PC-3 (cell line): ENCODE data around the gene JUNB. TPM values are rescaled to one million over a fixed set of nuclear protein-coding genes. Genes with fewer than 3 reads are reported as not detected.

Experiments used
- ATAC-seq: fragments of 200-7000 bp; cut with Tn5 transposase; 2 replicates; pipeline ENCODE4 v1.9.1; 2020; ENCODE audit warnings: mild to moderate bottlenecking, moderate library complexity
- BruUV-seq: library from RNA; stranded (reverse); fragments of 400-500 nt; replicated peaks from 2 replicates; lab custom pipeline; 2021; lab: Mats Ljungman, UMichigan
- CTCF ChIA-PET: fragments of 300-600 bp; sonication (Branson Sonifier 250); formaldehyde crosslinking; loops from one replicate; lab custom pipeline; 2022; ENCODE audit warnings: antibody characterized with exemption; lab: Charles Lee
- POLR2A ChIA-PET: fragments of 300-600 bp; sonication (Branson Sonifier 250); formaldehyde crosslinking; loops from one replicate; lab custom pipeline; 2022; ENCODE audit warnings: antibody characterized with exemption; ENCODE audit not compliant: unreplicated experiment; lab: Charles Lee
- DNase-seq: peaks from one replicate; pipeline ENCODE4 v3.0.0-alpha.2; 2015
- H2AFZ ChIP-seq: fragments of 300-600 bp; sonication (generic); 2 replicates; pipeline ENCODE4 v1.6.0; 2016; ENCODE audit warnings: antibody characterized with exemption, low read length
- H3F3A ChIP-seq: fragments of 300-600 bp; sonication (generic); one replicate; pipeline ENCODE4 v1.6.0; 2017; ENCODE audit warnings: antibody characterized with exemption, low read length, control low read depth, mild to moderate bottlenecking; ENCODE audit not compliant: unreplicated experiment
- H3K27ac ChIP-seq: fragments of 300-600 bp; sonication (generic); 2 replicates; pipeline ENCODE4 v1.5.1; 2016; ENCODE audit warnings: mild to moderate bottlenecking, low read length
- H3K27me3 ChIP-seq: fragments of 300-600 bp; sonication (generic); 2 replicates; pipeline ENCODE4 v1.6.1; 2016; ENCODE audit warnings: low read length, mixed read lengths
- H3K36me3 ChIP-seq: fragments of 300-600 bp; sonication (generic); 2 replicates; pipeline ENCODE4 v1.6.1; 2016; ENCODE audit warnings: low read depth, mixed run types, low read length, mixed read lengths
- H3K4me1 ChIP-seq: fragments of 300-600 bp; sonication (generic); 2 replicates; pipeline ENCODE4 v1.5.1; 2016; ENCODE audit warnings: low read length; ENCODE audit not compliant: insufficient read depth
- H3K4me2 ChIP-seq: fragments of 300-600 bp; sonication (generic); 2 replicates; pipeline ENCODE4 v1.6.0; 2016; ENCODE audit warnings: low read length
- H3K4me3 ChIP-seq: fragments of 300-600 bp; sonication (generic); 2 replicates; pipeline ENCODE4 v1.5.1; 2016; ENCODE audit warnings: mild to moderate bottlenecking, low read length, mixed read lengths
- H3K79me2 ChIP-seq: fragments of 300-600 bp; sonication (generic); 2 replicates; pipeline ENCODE4 v1.6.1; 2017; ENCODE audit warnings: low read length, mixed read lengths
- H3K9ac ChIP-seq: fragments of 300-600 bp; sonication (generic); 2 replicates; pipeline ENCODE4 v1.6.0; 2016; ENCODE audit warnings: mild to moderate bottlenecking, low read length
- H3K9me2 ChIP-seq: fragments of 300-600 bp; sonication (generic); replicated peaks from 2 replicates; pipeline ENCODE4 v1.6.1; 2016; ENCODE audit warnings: mixed run types, low read length, mixed read lengths
- H3K9me3 ChIP-seq: fragments of 300-600 bp; sonication (generic); 2 replicates; pipeline ENCODE4 v1.6.1; 2016; ENCODE audit warnings: low read length, mixed read lengths
- H4K20me1 ChIP-seq: fragments of 300-600 bp; sonication (generic); 2 replicates; pipeline ENCODE4 v1.6.1; 2016; ENCODE audit warnings: low read length, mixed read lengths
- CTCF ChIP-seq: fragments of 300-600 bp; sonication (generic); conservative IDR thresholded peaks from 2 replicates; pipeline ENCODE4 v1.5.1; 2017; ENCODE audit warnings: antibody characterized with exemption, low read depth, mild to moderate bottlenecking, low read length
- EZH2 ChIP-seq: fragments of 300-600 bp; sonication (generic); IDR thresholded peaks from one replicate; pipeline ENCODE4 v1.6.1; 2017; ENCODE audit warnings: antibody characterized with exemption, mild to moderate bottlenecking, low read length; ENCODE audit not compliant: unreplicated experiment
- EZH2phosphoT487 ChIP-seq: fragments of 300-600 bp; sonication (generic); IDR thresholded peaks from 2 replicates; pipeline ENCODE4 v1.6.1; 2018; ENCODE audit warnings: mild to moderate bottlenecking, antibody characterized with exemption, low read length, borderline replicate concordance
- intact Hi-C: fragments of 100-400 bp; cut with micrococcal nuclease; formaldehyde crosslinking; loops from 2 replicates; pipeline ENCODE4 v1.9.0; 2023
- total RNA-seq: library from RNA; depleted of rRNA; stranded (reverse); fragments of >200 nt; gene quantifications from 2 replicates; pipeline ENCODE4 v1.2.3, GENCODE V29; 2014

JUNB gene
- total RNA-seq, 1 experiment from 2014 or later = 343 TPM

DNA sequence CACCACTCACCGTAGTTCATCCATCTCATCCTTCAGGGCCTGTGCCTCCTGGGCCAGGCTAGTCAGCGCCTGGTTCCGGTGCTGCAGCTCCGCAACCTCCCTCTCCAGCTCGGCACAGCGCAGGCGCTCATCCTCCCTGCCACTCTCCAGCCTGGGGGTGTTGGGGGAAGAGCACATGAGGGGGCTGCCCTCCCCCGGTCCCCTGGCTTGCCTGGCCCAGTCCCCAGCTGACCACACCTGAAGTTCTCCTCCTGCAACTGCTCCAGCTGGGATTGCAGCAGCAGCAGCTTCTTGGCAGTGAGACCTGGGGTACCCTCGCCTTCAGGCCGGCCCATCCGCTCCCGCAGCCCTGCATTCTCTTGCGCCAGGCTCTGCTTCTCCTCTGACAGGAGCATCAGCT, 20.4 kb upstream of the JUNB start:
- peaks cover 6% of the 10 kb centered on the region; the same call in 1 of the 2 replicates for H3K36me3 ChIP-seq
- no peaks in the 10 kb centered on the region for H3K79me2 ChIP-seq
- BruUV-seq = no TSS peak
- H3K4me3 ChIP-seq = no peak overlapping the region
- H3K9me3 ChIP-seq = no peaks in the 10 kb centered on the region
- CTCF ChIA-PET = no interaction called here
- no peak overlapping the region for H3K4me2 ChIP-seq
- H3K27me3 ChIP-seq = no peaks in the 10 kb centered on the region
- no peak overlapping the region for H3K27ac ChIP-seq
- no peaks in the 10 kb centered on the region for H4K20me1 ChIP-seq
- H3K9ac ChIP-seq = no peak overlapping the region
- intact Hi-C loops = no loop called here
- no peak for TF ChIP-seq CTCF
- no peak for TF ChIP-seq EZH2phosphoT487
- TF ChIP-seq EZH2 = no peak
- ATAC-seq (no peak), DNase-seq (no peak)
- no peak overlapping the region for H2AFZ ChIP-seq
- POLR2A ChIA-PET = no interaction called here
- H3K4me1 ChIP-seq = peaks cover 18% of the 10 kb centered on the region
- peaks cover 4% of the 10 kb centered on the region for H3F3A ChIP-seq
- no peaks in the 10 kb centered on the region for H3K9me2 ChIP-seq

- intact Hi-C loops = no loop called here
- Histone ChIP-seq H3K4me2 (no peak overlapping the region), H2AFZ (no peak overlapping the region), H3K9ac (no peak overlapping the region), H3K4me3 (no peak overlapping the region), H3K27ac (no peak overlapping the region), H3F3A (peaks cover 4% of the 10 kb centered on the region), H3K27me3 (no peaks in the 10 kb centered on the region), H3K9me2 (no peaks in the 10 kb centered on the region), H3K79me2 (no peaks in the 10 kb centered on the region), H3K9me3 (no peaks in the 10 kb centered on the region), H3K4me1 (peaks cover 18% of the 10 kb centered on the region), H4K20me1 (no peaks in the 10 kb centered on the region), H3K36me3 (peaks cover 6% of the 10 kb centered on the region; the same call in 1 of the 2 replicates)
- no peak for ATAC-seq
- CTCF ChIA-PET = no interaction called here
- no TSS peak for BruUV-seq
- no peak for DNase-seq
- POLR2A ChIA-PET = no interaction called here
- no peak for TF ChIP-seq EZH2
- no peak for TF ChIP-seq EZH2phosphoT487
- TF ChIP-seq CTCF = no peak
Observed at GRCh38 chr19:12772323-12772722, 19.0 kb upstream of the JUNB start.

DNA sequence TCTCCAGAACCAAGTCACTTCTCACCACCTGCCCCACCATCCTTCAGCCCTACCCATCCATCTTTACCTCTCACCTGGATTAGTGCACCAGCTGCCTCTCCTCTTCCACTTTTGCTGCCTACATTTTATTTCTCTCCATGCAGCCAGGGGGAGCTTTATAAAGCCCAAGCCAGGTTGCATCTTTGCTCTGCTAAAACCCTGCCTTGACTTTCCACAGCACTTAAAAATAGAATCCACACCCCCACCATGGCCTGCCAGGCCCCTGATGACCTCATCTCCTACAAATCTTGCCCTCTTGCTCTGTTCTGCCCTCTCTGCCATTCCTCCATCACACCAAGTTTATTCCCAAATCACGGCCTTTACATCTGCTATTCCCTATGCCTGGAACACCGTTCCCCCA, 17.7 kb upstream of the JUNB start:
- Histone ChIP-seq H3K27ac (no peak overlapping the region), H2AFZ (no peak overlapping the region), H3K36me3 (peaks cover 6% of the 10 kb centered on the region; the same call in 1 of the 2 replicates), H3K4me1 (peaks cover 21% of the 10 kb centered on the region), H3K9ac (no peak overlapping the region), H3F3A (peaks cover 4% of the 10 kb centered on the region), H3K9me3 (no peaks in the 10 kb centered on the region), H3K4me3 (no peak overlapping the region), H4K20me1 (no peaks in the 10 kb centered on the region), H3K27me3 (no peaks in the 10 kb centered on the region), H3K9me2 (no peaks in the 10 kb centered on the region), H3K79me2 (no peaks in the 10 kb centered on the region), H3K4me2 (no peak overlapping the region)
- TF ChIP-seq CTCF (peak; percentile 63), EZH2phosphoT487 (no peak), EZH2 (no peak)
- ChIA-PET POLR2A (no interaction called here), CTCF (interaction anchor here (0.6 to 1.0 kb wide), 4 partner anchors 9 to 22 kb away, joined by 3 to 4 read pairs (median 4); no protein-coding TSS in a partner anchor)
- BruUV-seq = no TSS peak
- DNase-seq (peak; percentile 56), ATAC-seq (no peak)
- intact Hi-C loops = no loop called here
